Keratinocyte (primary cell): ENCODE measurements around the gene CPED1. TPM values are rescaled to one million over a fixed set of nuclear protein-coding genes. Genes with fewer than 3 reads are reported as not detected.
"Not testable (repeated sequence)": the region's sequence is repeated elsewhere in the genome, so short reads cannot be mapped to it uniquely, and the experiment has no call there.

ENCODE experiments used
- DNase-seq: peaks from one replicate; pipeline ENCODE4 v3.0.0-alpha.2; 2011; ENCODE audit warnings: low read depth, missing footprints, low spot score
- FAIRE-seq: peaks from 2 replicates; lab custom pipeline; 2011; peaks lifted over from hg19 to GRCh38; lab: Jason Lieb, UNC
- H2AFZ ChIP-seq: 2 replicates; pipeline ENCODE4 v1.6.0; 2012; ENCODE audit warnings: low read length, control low read depth, inconsistent platforms; ENCODE audit not compliant: control insufficient read depth
- H3K27ac ChIP-seq: 2 replicates; pipeline ENCODE4 v1.5.1; 2011; ENCODE audit warnings: low read length; ENCODE audit not compliant: control insufficient read depth, insufficient read depth
- H3K27me3 ChIP-seq: 3 replicates; pipeline ENCODE4 v1.6.0; 2011; ENCODE audit warnings: low read length; ENCODE audit not compliant: control insufficient read depth, insufficient read depth; ENCODE audit errors: extremely low read depth
- H3K36me3 ChIP-seq, 2 experiments: 2 replicates in 1 of 2; 3 replicates in 1 of 2; pipeline ENCODE4 v1.5.1; 2011; ENCODE audit warnings: low read length in 2 of 2, mild to moderate bottlenecking in 1 of 2; ENCODE audit not compliant: control insufficient read depth in 2 of 2, insufficient read depth in 2 of 2; ENCODE audit errors: extremely low read depth in 1 of 2
- H3K4me1 ChIP-seq: 3 replicates; pipeline ENCODE4 v1.5.1; 2011; ENCODE audit warnings: low read length; ENCODE audit not compliant: control insufficient read depth, insufficient read depth; ENCODE audit errors: extremely low read depth
- H3K4me2 ChIP-seq: 3 replicates; pipeline ENCODE4 v1.6.0; 2011; ENCODE audit warnings: low read depth, low read length; ENCODE audit not compliant: control insufficient read depth, insufficient read depth; ENCODE audit errors: extremely low read depth
- H3K4me3 ChIP-seq, 3 experiments: fragments of 200-600 bp in 1 of 3; sonication (generic) in 1 of 3; 2 replicates in 2 of 3; 3 replicates in 1 of 3; pipeline ENCODE4 v1.5.1; 2011 to 2016; ENCODE audit warnings: low read length in 3 of 3, mild to moderate bottlenecking in 3 of 3, control low read depth in 2 of 3, inconsistent platforms in 1 of 3, low read depth in 1 of 3, mixed read lengths in 1 of 3, mixed run types in 1 of 3, moderate library complexity in 1 of 3; ENCODE audit not compliant: control insufficient read depth in 2 of 3, insufficient read depth in 2 of 3; ENCODE audit errors: extremely low read depth in 1 of 3
- H3K79me2 ChIP-seq: 2 replicates; pipeline ENCODE4 v1.6.0; 2012; ENCODE audit warnings: low read length; ENCODE audit not compliant: control insufficient read depth, insufficient read depth
- H3K9ac ChIP-seq: 3 replicates; pipeline ENCODE4 v1.6.0; 2011; ENCODE audit warnings: low read length; ENCODE audit not compliant: control insufficient read depth, insufficient read depth; ENCODE audit errors: extremely low read depth
- H3K9me1 ChIP-seq: 3 replicates; pipeline ENCODE4 v1.6.0; 2011; ENCODE audit warnings: low read length; ENCODE audit not compliant: control insufficient read depth, insufficient read depth; ENCODE audit errors: extremely low read depth
- H3K9me3 ChIP-seq: 2 replicates; pipeline ENCODE4 v1.5.1; 2012; ENCODE audit warnings: low read depth, low read length; ENCODE audit not compliant: control insufficient read depth
- H4K20me1 ChIP-seq: 3 replicates; pipeline ENCODE4 v1.6.0; 2011; ENCODE audit warnings: low read length; ENCODE audit not compliant: control insufficient read depth, insufficient read depth; ENCODE audit errors: extremely low read depth
- EZH2 ChIP-seq: IDR thresholded peaks from one replicate; pipeline ENCODE4 v1.6.1; 2012; ENCODE audit warnings: inconsistent platforms, mild to moderate bottlenecking, low read length, moderate library complexity
- dilution Hi-C: fragments of 300-500 bp; cut with MboI; formaldehyde crosslinking; loops from one replicate; pipeline ENCODE4 v1.7.0; 2020; ENCODE audit warnings: low sequenced_read_pairs; ENCODE audit not compliant: extremely low pct_ligation_motif_present
- polyA plus RNA-seq, 5 experiments: library from polyadenylated mRNA; depleted of rRNA in 3 of 5; stranded (reverse) in 3 of 5; stranded (forward) in 1 of 5; unstranded in 1 of 5; fragments of >200 nt; gene quantifications; 1 replicate in 1 of 5; 2 replicates in 3 of 5; 3 replicates in 1 of 5; pipeline versions ENCODE4 v1.2.1 to v1.2.3, GENCODE V29; 2011 to 2012; ENCODE audit warnings: missing spikeins in 2 of 5, low read depth in 1 of 5, low replicate concordance in 1 of 5
- TF ChIP-seq, protein P1 (sequence below), 3 experiments: IDR thresholded peaks in 1 of 3; conservative IDR thresholded peaks in 1 of 3; optimal IDR thresholded peaks in 1 of 3; 2 replicates in 2 of 3; 3 replicates in 1 of 3; pipeline versions ENCODE3 to v1.5.1; 2011; ENCODE audit warnings: low read length in 3 of 3, mild to moderate bottlenecking in 3 of 3, moderate library complexity in 2 of 3, control low read depth in 1 of 3, inconsistent platforms in 1 of 3; ENCODE audit not compliant: insufficient read depth in 2 of 3; ENCODE audit errors: extremely low read depth in 1 of 3

Gene CPED1
- polyA plus RNA-seq, 1 donor (not counting 4 experiments of a cell fraction or from before 2014, with no cell fraction given), result 0.62 TPM

DNA sequence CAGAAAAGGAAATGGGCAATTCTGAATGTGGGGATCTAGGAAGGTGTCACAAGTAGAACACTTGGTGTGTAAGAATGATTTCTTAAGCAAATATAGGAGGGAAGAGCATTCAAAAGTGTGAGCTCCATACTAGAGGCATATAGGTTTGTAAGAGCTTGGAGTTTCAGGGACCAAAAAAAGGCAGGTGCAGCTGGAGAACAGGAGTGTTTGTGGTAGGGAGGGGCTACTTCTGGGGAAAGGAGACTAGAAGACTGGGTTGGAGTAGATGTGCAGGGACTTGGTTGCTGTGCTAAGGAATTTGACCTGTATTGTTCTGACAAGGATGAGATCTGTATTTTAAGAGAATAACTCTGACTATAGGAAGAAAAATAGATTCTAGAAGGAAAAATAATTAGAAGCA, 46.4 kb downstream of the CPED1 start:
- no peak for TF ChIP-seq EZH2
- TF ChIP-seq, protein P1, sequence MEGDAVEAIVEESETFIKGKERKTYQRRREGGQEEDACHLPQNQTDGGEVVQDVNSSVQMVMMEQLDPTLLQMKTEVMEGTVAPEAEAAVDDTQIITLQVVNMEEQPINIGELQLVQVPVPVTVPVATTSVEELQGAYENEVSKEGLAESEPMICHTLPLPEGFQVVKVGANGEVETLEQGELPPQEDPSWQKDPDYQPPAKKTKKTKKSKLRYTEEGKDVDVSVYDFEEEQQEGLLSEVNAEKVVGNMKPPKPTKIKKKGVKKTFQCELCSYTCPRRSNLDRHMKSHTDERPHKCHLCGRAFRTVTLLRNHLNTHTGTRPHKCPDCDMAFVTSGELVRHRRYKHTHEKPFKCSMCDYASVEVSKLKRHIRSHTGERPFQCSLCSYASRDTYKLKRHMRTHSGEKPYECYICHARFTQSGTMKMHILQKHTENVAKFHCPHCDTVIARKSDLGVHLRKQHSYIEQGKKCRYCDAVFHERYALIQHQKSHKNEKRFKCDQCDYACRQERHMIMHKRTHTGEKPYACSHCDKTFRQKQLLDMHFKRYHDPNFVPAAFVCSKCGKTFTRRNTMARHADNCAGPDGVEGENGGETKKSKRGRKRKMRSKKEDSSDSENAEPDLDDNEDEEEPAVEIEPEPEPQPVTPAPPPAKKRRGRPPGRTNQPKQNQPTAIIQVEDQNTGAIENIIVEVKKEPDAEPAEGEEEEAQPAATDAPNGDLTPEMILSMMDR (optimal IDR thresholded peaks at IDR 0.05 in 1 of 3, IDR thresholded peaks at IDR 0.05 in 1 of 3, conservative IDR thresholded peaks at IDR 0.05 in 1 of 3; ENCODE audit: extremely low read depth in 1 of 3, insufficient read depth in 2 of 3, low read length in 3 of 3), result no peak
- Histone ChIP-seq H3K27ac (no peak overlapping the region), H3K27me3 (no peaks in the 10 kb centered on the region), H3K9ac (no peak overlapping the region), H3K4me1 (no peaks in the 10 kb centered on the region), H3K9me3 (no peaks in the 10 kb centered on the region), H3K79me2 (no peaks in the 10 kb centered on the region), H3K4me3 (no peak overlapping the region), H3K4me2 (no peak overlapping the region), H4K20me1 (no peaks in the 10 kb centered on the region), H2AFZ (no peak overlapping the region), H3K36me3 (no peaks in the 10 kb centered on the region), H3K9me1 (no peaks in the 10 kb centered on the region)
- DNase-seq, result no peak
- FAIRE-seq, result no peak
- dilution Hi-C loops, result no loop called here

DNA sequence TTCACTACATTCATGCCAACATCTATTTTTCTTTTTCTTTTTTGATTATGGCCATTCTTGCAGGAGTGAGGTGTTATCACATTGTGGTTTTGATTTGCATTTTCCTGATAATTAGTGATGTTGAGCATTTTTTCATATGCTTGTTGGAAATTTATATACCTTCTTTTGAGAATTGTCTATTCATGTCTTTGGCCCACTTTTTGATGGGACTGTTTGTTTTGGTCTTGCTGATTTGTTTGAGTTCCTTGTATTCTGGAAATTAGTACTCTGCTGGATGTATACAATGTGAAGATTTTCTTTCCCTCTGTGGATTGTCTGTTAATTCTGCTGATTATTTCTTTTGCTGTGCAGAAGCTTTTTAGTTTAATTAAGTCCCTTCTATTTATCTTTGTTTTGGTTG, 48.3 kb downstream of the CPED1 start:
- H3K9me3 ChIP-seq, H3K27ac ChIP-seq, H3K9me1 ChIP-seq, H4K20me1 ChIP-seq, H3K4me2 ChIP-seq, H3K79me2 ChIP-seq, H3K27me3 ChIP-seq, H2AFZ ChIP-seq, DNase-seq, H3K4me3 ChIP-seq, dilution Hi-C loops, FAIRE-seq, H3K9ac ChIP-seq, H3K36me3 ChIP-seq, H3K4me1 ChIP-seq: not testable (repeated sequence)

DNA sequence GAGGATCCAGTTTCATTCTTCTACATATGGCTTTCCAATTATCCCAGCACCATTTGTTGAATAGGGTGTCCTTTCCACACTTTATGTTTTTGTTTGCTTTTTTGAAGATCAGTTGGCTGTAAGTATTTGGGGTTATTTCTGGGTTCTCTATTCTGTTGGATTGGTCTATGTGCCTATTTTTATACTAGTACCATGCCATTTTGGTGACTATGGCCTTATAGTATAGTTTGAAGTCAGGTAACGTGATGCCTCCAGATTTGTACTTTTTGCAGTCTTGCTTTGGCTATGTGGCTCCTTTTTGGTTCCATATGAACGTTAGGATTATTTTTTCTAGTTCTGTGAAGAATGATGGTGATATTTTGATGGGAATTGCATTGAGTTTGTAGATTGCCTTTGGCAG, 48.8 kb downstream of the CPED1 start:
- H3K36me3 ChIP-seq, H3K9ac ChIP-seq, H3K79me2 ChIP-seq, H3K4me3 ChIP-seq, H3K27me3 ChIP-seq, H3K9me3 ChIP-seq, dilution Hi-C loops, DNase-seq, H3K4me1 ChIP-seq, H3K4me2 ChIP-seq, H4K20me1 ChIP-seq, H3K9me1 ChIP-seq, FAIRE-seq, H3K27ac ChIP-seq, H2AFZ ChIP-seq: not testable (repeated sequence)
